Measurements from ENCODE around the gene PPP2R3B.
"Not testable (repeated sequence)": the region's sequence is repeated elsewhere in the genome, so short reads cannot be mapped to it uniquely, and the experiment has no call there.

Gene PPP2R3B

GRCh38 chrX:404656-405055 is 17.9 kb upstream of the PPP2R3B start:
- no peak for DNase-seq (ENCODE audit: low read depth in 2 of 2)

- DNase-seq (ENCODE audit: low read depth in 2 of 2), result no peak
Measured at GRCh38 chrX:402857-403256, 16.1 kb upstream of the PPP2R3B start.

- DNase-seq (ENCODE audit: low read depth in 2 of 2), result no peak
Measured at GRCh38 chrX:400258-400657, 13.6 kb upstream of the PPP2R3B start.

GRCh38 chrX:397575-397974 is 10.9 kb upstream of the PPP2R3B start:
- DNase-seq (ENCODE audit: low read depth in 2 of 2), result no peak

- no peak for DNase-seq (ENCODE audit: low read depth in 2 of 2)
Measured at GRCh38 chrX:394830-395229, 8.1 kb upstream of the PPP2R3B start.

GRCh38 chrX:392575-392846 is 5.8 kb upstream of the PPP2R3B start:
- DNase-seq (ENCODE audit: low read depth in 2 of 2), result no peak

- DNase-seq (ENCODE audit: low read depth in 2 of 2), result no peak
Measured at GRCh38 chrX:391717-392574, 5.2 kb upstream of the PPP2R3B start.

GRCh38 chrX:390459-390858 is 3.8 kb upstream of the PPP2R3B start:
- DNase-seq (ENCODE audit: low read depth in 2 of 2), result no peak

- DNase-seq (ENCODE audit: low read depth in 2 of 2), result no peak
Measured at GRCh38 chrX:389021-389441, 2.3 kb upstream of the PPP2R3B start.

GRCh38 chrX:387729-388128 is 1.0 kb upstream of the PPP2R3B start:
- DNase-seq (ENCODE audit: low read depth in 2 of 2), result no peak

GRCh38 chrX:386239-386767 is 404 bp downstream of the PPP2R3B start:
- DNase-seq (ENCODE audit: low read depth in 2 of 2), result peak; percentile 17 to 44

- not testable (repeated sequence) for DNase-seq (ENCODE audit: low read depth in 2 of 2)
Measured at GRCh38 chrX:385736-386135, 971 bp downstream of the PPP2R3B start.

GRCh38 chrX:384861-385260 is 1.8 kb downstream of the PPP2R3B start:
- DNase-seq (ENCODE audit: low read depth in 2 of 2), result no peak

- no peak for DNase-seq (ENCODE audit: low read depth in 2 of 2)
Measured at GRCh38 chrX:378443-378842, 8.3 kb downstream of the PPP2R3B start.

- not testable (repeated sequence) for DNase-seq (ENCODE audit: low read depth in 2 of 2)
Measured at GRCh38 chrX:376206-376605, 10.5 kb downstream of the PPP2R3B start.

GRCh38 chrX:375181-376036 is 11.3 kb downstream of the PPP2R3B start:
- DNase-seq (ENCODE audit: low read depth in 2 of 2), result no peak

GRCh38 chrX:374596-374995 is 12.1 kb downstream of the PPP2R3B start:
- no peak for DNase-seq (ENCODE audit: low read depth in 2 of 2)

GRCh38 chrX:373641-374471 is 12.9 kb downstream of the PPP2R3B start:
- no peak for DNase-seq (ENCODE audit: low read depth in 2 of 2)

- no peak for DNase-seq (ENCODE audit: low read depth in 2 of 2)
Measured at GRCh38 chrX:372856-373640, 13.7 kb downstream of the PPP2R3B start.

GRCh38 chrX:371907-372306 is 14.8 kb downstream of the PPP2R3B start:
- no peak for DNase-seq (ENCODE audit: low read depth in 2 of 2)
